Left cardiac atrium (tissue), 2 donors: Measurements from ENCODE around the gene NXPE1. TPM values are rescaled to one million over a fixed set of nuclear protein-coding genes. Genes with fewer than 3 reads are reported as not detected.

Experiments used
- total RNA-seq, 2 donors: library from RNA; stranded (reverse); fragmentation: NEBNext Ultra II Directional; extraction: Animal tissue kit (Norgen Biotek cat#: 25700); gene quantifications; one replicate each; pipeline ENCODE4 v1.2.1, GENCODE V29; 2021
- donor health status: DM: no; HTN: yes; CAD: no; lungs with severe emphysema.
- donor health status: DM: yes; HTN: yes; CAD: no.

Gene NXPE1
- total RNA-seq, 2 donors from 2014 or later: not detected

Other genes with a start within 250 kb of the NXPE1 start
- gene C11orf71, start 159.4 kb downstream of the NXPE1 start, total RNA-seq: 1 to 10 TPM; 5.6 to 9.9 TPM
- gene RBM7, start 159.2 kb downstream of the NXPE1 start, total RNA-seq: 10 to 100 TPM; 19.1 to 24.4 TPM
- 100 to 1,000 TPM in 1 of 2 donors, 10 to 100 TPM in 1; 92.7 to 112 TPM for gene REXO2, start 120.4 kb downstream of the NXPE1 start, total RNA-seq
- not detected for gene NXPE4, start 35.9 kb upstream of the NXPE1 start, total RNA-seq
- gene NXPE2, start 118.6 kb upstream of the NXPE1 start, total RNA-seq: under 1 TPM in 1 of 2 donors, not detected in 1; 0.15 TPM